Measurements from ENCODE around the gene ETNK2.
"Not testable (repeated sequence)": the region's sequence is repeated elsewhere in the genome, so short reads cannot be mapped to it uniquely, and the experiment has no call there.

The ETNK2 gene

GRCh38 chr1:204093421-204093717, 58.5 kb downstream of the ETNK2 start:
- Mint-ChIP-seq H3K9me3 (ENCODE audit: low read depth) (no peaks in the 10 kb centered on the region), H3K4me1 (ENCODE audit: low read depth) (no peaks in the 10 kb centered on the region), H3K27ac (no peak overlapping the region), H3K27me3 (no peaks in the 10 kb centered on the region), H3K36me3 (no peaks in the 10 kb centered on the region), H3K4me3 (no peak overlapping the region)

- Mint-ChIP-seq H3K27ac (no peak overlapping the region), H3K27me3 (no peaks in the 10 kb centered on the region), H3K36me3 (no peaks in the 10 kb centered on the region), H3K4me1 (ENCODE audit: low read depth) (no peaks in the 10 kb centered on the region), H3K9me3 (ENCODE audit: low read depth) (no peaks in the 10 kb centered on the region), H3K4me3 (no peak overlapping the region)
Measured at GRCh38 chr1:204092632-204093420, 59.0 kb downstream of the ETNK2 start.

GRCh38 chr1:204091787-204092312, 60.0 kb downstream of the ETNK2 start:
- Mint-ChIP-seq H3K4me1 (ENCODE audit: low read depth) (no peaks in the 10 kb centered on the region), H3K4me3 (no peak overlapping the region), H3K9me3 (ENCODE audit: low read depth) (no peaks in the 10 kb centered on the region), H3K27me3 (no peaks in the 10 kb centered on the region), H3K36me3 (no peaks in the 10 kb centered on the region), H3K27ac (no peak overlapping the region)

GRCh38 chr1:204091066-204091465, 60.8 kb downstream of the ETNK2 start:
- no peak overlapping the region for H3K4me3 Mint-ChIP-seq
- H3K9me3 Mint-ChIP-seq (ENCODE audit: low read depth): no peaks in the 10 kb centered on the region
- H3K36me3 Mint-ChIP-seq: no peaks in the 10 kb centered on the region
- H3K4me1 Mint-ChIP-seq (ENCODE audit: low read depth): no peaks in the 10 kb centered on the region
- H3K27ac Mint-ChIP-seq: no peak overlapping the region
- H3K27me3 Mint-ChIP-seq: no peaks in the 10 kb centered on the region

GRCh38 chr1:204090132-204090531, 61.7 kb downstream of the ETNK2 start:
- not testable (repeated sequence) for H3K27me3 Mint-ChIP-seq; H3K27ac Mint-ChIP-seq; H3K4me1 Mint-ChIP-seq (ENCODE audit: low read depth)

GRCh38 chr1:204089044-204089751, 62.6 kb downstream of the ETNK2 start:
- no peaks in the 10 kb centered on the region for H3K36me3 Mint-ChIP-seq
- H3K4me1 Mint-ChIP-seq (ENCODE audit: low read depth): no peaks in the 10 kb centered on the region
- no peaks in the 10 kb centered on the region for H3K27me3 Mint-ChIP-seq
- no peak overlapping the region for H3K4me3 Mint-ChIP-seq
- H3K9me3 Mint-ChIP-seq (ENCODE audit: low read depth): no peaks in the 10 kb centered on the region
- no peak overlapping the region for H3K27ac Mint-ChIP-seq

More at GRCh38 chr1:204090132-204090531, 61.7 kb downstream of the ETNK2 start:
- not testable (repeated sequence) for H3K36me3 Mint-ChIP-seq; H3K9me3 Mint-ChIP-seq (ENCODE audit: low read depth); H3K4me3 Mint-ChIP-seq

- Mint-ChIP-seq H3K36me3 (no peaks in the 10 kb centered on the region), H3K27ac (no peak overlapping the region), H3K27me3 (no peaks in the 10 kb centered on the region), H3K9me3 (ENCODE audit: low read depth) (no peaks in the 10 kb centered on the region), H3K4me1 (ENCODE audit: low read depth) (no peaks in the 10 kb centered on the region), H3K4me3 (no peak overlapping the region)
Measured at GRCh38 chr1:204088596-204088995, 63.2 kb downstream of the ETNK2 start.

GRCh38 chr1:204087893-204088528, 63.8 kb downstream of the ETNK2 start:
- Mint-ChIP-seq H3K4me3 (no peak overlapping the region), H3K9me3 (ENCODE audit: low read depth) (no peaks in the 10 kb centered on the region), H3K4me1 (ENCODE audit: low read depth) (no peaks in the 10 kb centered on the region), H3K27ac (no peak overlapping the region), H3K36me3 (no peaks in the 10 kb centered on the region), H3K27me3 (no peaks in the 10 kb centered on the region)

- Mint-ChIP-seq H3K4me3 (no peak overlapping the region), H3K9me3 (ENCODE audit: low read depth) (no peaks in the 10 kb centered on the region), H3K27me3 (no peaks in the 10 kb centered on the region), H3K36me3 (no peaks in the 10 kb centered on the region), H3K27ac (no peak overlapping the region), H3K4me1 (ENCODE audit: low read depth) (no peaks in the 10 kb centered on the region)
Measured at GRCh38 chr1:204087181-204087892, 64.5 kb downstream of the ETNK2 start.

GRCh38 chr1:204085876-204086275, 66.0 kb downstream of the ETNK2 start:
- Mint-ChIP-seq H3K4me1 (ENCODE audit: low read depth) (no peaks in the 10 kb centered on the region), H3K27ac (no peak overlapping the region), H3K4me3 (no peak overlapping the region), H3K9me3 (ENCODE audit: low read depth) (no peaks in the 10 kb centered on the region), H3K36me3 (no peaks in the 10 kb centered on the region), H3K27me3 (peaks cover 3% of the 10 kb centered on the region)

- H3K4me1 Mint-ChIP-seq (ENCODE audit: low read depth): no peaks in the 10 kb centered on the region
- H3K9me3 Mint-ChIP-seq (ENCODE audit: low read depth): no peaks in the 10 kb centered on the region
- H3K4me3 Mint-ChIP-seq: no peak overlapping the region
- H3K27me3 Mint-ChIP-seq: peaks cover 6% of the 10 kb centered on the region
- H3K36me3 Mint-ChIP-seq: no peaks in the 10 kb centered on the region
- H3K27ac Mint-ChIP-seq: no peak overlapping the region
Measured at GRCh38 chr1:204084247-204084772, 67.5 kb downstream of the ETNK2 start.

- H3K4me1 Mint-ChIP-seq (ENCODE audit: low read depth): no peaks in the 10 kb centered on the region
Measured at GRCh38 chr1:204083491-204083890, 68.4 kb downstream of the ETNK2 start.

GRCh38 chr1:204081791-204082513, 69.9 kb downstream of the ETNK2 start:
- no peaks in the 10 kb centered on the region for H3K9me3 Mint-ChIP-seq (ENCODE audit: low read depth)

More at GRCh38 chr1:204083491-204083890, 68.4 kb downstream of the ETNK2 start:
- no peaks in the 10 kb centered on the region for H3K36me3 Mint-ChIP-seq
- no peak overlapping the region for H3K4me3 Mint-ChIP-seq
- H3K9me3 Mint-ChIP-seq (ENCODE audit: low read depth): no peaks in the 10 kb centered on the region
- H3K27ac Mint-ChIP-seq: no peak overlapping the region
- H3K27me3 Mint-ChIP-seq: peaks cover 9% of the 10 kb centered on the region

GRCh38 chr1:204081164-204081790, 70.6 kb downstream of the ETNK2 start:
- no peaks in the 10 kb centered on the region for H3K4me1 Mint-ChIP-seq (ENCODE audit: low read depth)
- no peak overlapping the region for H3K4me3 Mint-ChIP-seq
- H3K36me3 Mint-ChIP-seq: no peaks in the 10 kb centered on the region
- H3K9me3 Mint-ChIP-seq (ENCODE audit: low read depth): no peaks in the 10 kb centered on the region
- peaks cover 23% of the 10 kb centered on the region for H3K27me3 Mint-ChIP-seq
- H3K27ac Mint-ChIP-seq: no peak overlapping the region

More at GRCh38 chr1:204081791-204082513, 69.9 kb downstream of the ETNK2 start:
- H3K27me3 Mint-ChIP-seq: peaks cover 19% of the 10 kb centered on the region
- no peaks in the 10 kb centered on the region for H3K36me3 Mint-ChIP-seq
- no peaks in the 10 kb centered on the region for H3K4me1 Mint-ChIP-seq (ENCODE audit: low read depth)
- no peak overlapping the region for H3K4me3 Mint-ChIP-seq
- H3K27ac Mint-ChIP-seq: no peak overlapping the region
